ENCODE measurements around the gene ERVH48-1.
"Not testable (repeated sequence)": the region's sequence is repeated elsewhere in the genome, so short reads cannot be mapped to it uniquely, and the experiment has no call there.

- TF ChIP-seq CTCF, EZH2 (IDR thresholded peaks at IDR 0.05): not testable (repeated sequence)
Measured at GRCh38 chr21:42938606-42938995, 13.2 kb upstream of the ERVH48-1 start.

Measured in neural progenitor cell (in vitro differentiated cells).